Stimulated activated memory B cell treated with anti-CD40 and anti-IgM and Interleukin-4, amounts not matched to agents 10 μg/mL and 1 μg/mL and 100 μg/mL, for 72 hours (primary cell): ENCODE results near the gene CLIC4.
"Not testable (repeated sequence)": the region's sequence is repeated elsewhere in the genome, so short reads cannot be mapped to it uniquely, and the experiment has no call there.

ENCODE experiments used
- ATAC-seq: fragments of 150-1000 bp; cut with Tn5 transposase; 2 replicates; pipeline ENCODE4 v1.10.0; 2021
- H3K27ac Mint-ChIP-seq: one replicate; pipeline ENCODE4 v1.8.0; 2022; ENCODE audit warnings: mild to moderate bottlenecking, mixed read lengths
- H3K27me3 Mint-ChIP-seq: one replicate; pipeline ENCODE4 v1.8.0; 2022; ENCODE audit warnings: mixed read lengths
- H3K36me3 Mint-ChIP-seq: one replicate; pipeline ENCODE4 v1.8.0; 2022; ENCODE audit warnings: mixed read lengths
- H3K4me1 Mint-ChIP-seq: one replicate; pipeline ENCODE4 v1.8.0; 2022; ENCODE audit warnings: mixed read lengths
- H3K4me3 Mint-ChIP-seq: one replicate; pipeline ENCODE4 v1.8.0; 2022; ENCODE audit warnings: mild to moderate bottlenecking, moderate library complexity, mixed read lengths
- H3K9me3 Mint-ChIP-seq: one replicate; pipeline ENCODE4 v1.8.0; 2022; ENCODE audit warnings: mixed read lengths

The CLIC4 gene

GRCh38 chr1:24796524-24796923 is 51.3 kb downstream of the CLIC4 start:
- no peak overlapping the region for H3K4me3 Mint-ChIP-seq
- ATAC-seq, result no peak
- peaks cover 37% of the 10 kb centered on the region for H3K4me1 Mint-ChIP-seq
- H3K9me3 Mint-ChIP-seq, result no peaks in the 10 kb centered on the region
- no peaks in the 10 kb centered on the region for H3K27me3 Mint-ChIP-seq
- H3K27ac Mint-ChIP-seq, result no peak overlapping the region
- H3K36me3 Mint-ChIP-seq, result peaks cover 25% of the 10 kb centered on the region

- H3K27ac Mint-ChIP-seq, H3K4me3 Mint-ChIP-seq, H3K9me3 Mint-ChIP-seq, ATAC-seq, H3K27me3 Mint-ChIP-seq: not testable (repeated sequence)
- Mint-ChIP-seq H3K4me1 (peaks cover 26% of the 10 kb centered on the region), H3K36me3 (peaks cover 25% of the 10 kb centered on the region)
Measured at GRCh38 chr1:24799242-24799641, 54.0 kb downstream of the CLIC4 start.

- Mint-ChIP-seq H3K27ac (no peak overlapping the region), H3K9me3 (no peaks in the 10 kb centered on the region), H3K36me3 (peaks cover 41% of the 10 kb centered on the region), H3K4me1 (peaks cover 15% of the 10 kb centered on the region), H3K4me3 (no peak overlapping the region), H3K27me3 (no peaks in the 10 kb centered on the region)
- no peak for ATAC-seq
Measured at GRCh38 chr1:24801176-24801575, 55.9 kb downstream of the CLIC4 start.

- no peaks in the 10 kb centered on the region for H3K27me3 Mint-ChIP-seq
- H3K27ac Mint-ChIP-seq, result no peak overlapping the region
- peaks cover 39% of the 10 kb centered on the region for H3K36me3 Mint-ChIP-seq
- ATAC-seq, result no peak
- H3K4me3 Mint-ChIP-seq, result no peak overlapping the region
- peaks cover 27% of the 10 kb centered on the region for H3K4me1 Mint-ChIP-seq
- H3K9me3 Mint-ChIP-seq, result no peaks in the 10 kb centered on the region
Measured at GRCh38 chr1:24803220-24803619, 58.0 kb downstream of the CLIC4 start.

- H3K36me3 Mint-ChIP-seq, result peaks cover 30% of the 10 kb centered on the region
- peaks cover 32% of the 10 kb centered on the region for H3K4me1 Mint-ChIP-seq
- H3K27ac Mint-ChIP-seq, result no peak overlapping the region
- no peak for ATAC-seq
- no peaks in the 10 kb centered on the region for H3K27me3 Mint-ChIP-seq
- no peak overlapping the region for H3K4me3 Mint-ChIP-seq
- no peaks in the 10 kb centered on the region for H3K9me3 Mint-ChIP-seq
Measured at GRCh38 chr1:24803987-24804530, 58.8 kb downstream of the CLIC4 start.

- H3K27ac Mint-ChIP-seq, result no peak overlapping the region
- ATAC-seq, result no peak
- H3K9me3 Mint-ChIP-seq, result no peaks in the 10 kb centered on the region
- H3K36me3 Mint-ChIP-seq, result peaks cover 28% of the 10 kb centered on the region
- no peak overlapping the region for H3K4me3 Mint-ChIP-seq
- H3K27me3 Mint-ChIP-seq, result no peaks in the 10 kb centered on the region
- peaks cover 42% of the 10 kb centered on the region for H3K4me1 Mint-ChIP-seq
Measured at GRCh38 chr1:24805534-24806301, 60.5 kb downstream of the CLIC4 start.

- no peaks in the 10 kb centered on the region for H3K27me3 Mint-ChIP-seq
- H3K4me3 Mint-ChIP-seq, result no peak overlapping the region
- no peak overlapping the region for H3K27ac Mint-ChIP-seq
- peaks cover 22% of the 10 kb centered on the region for H3K36me3 Mint-ChIP-seq
- H3K9me3 Mint-ChIP-seq, result no peaks in the 10 kb centered on the region
- H3K4me1 Mint-ChIP-seq, result peaks cover 34% of the 10 kb centered on the region
- ATAC-seq, result no peak
Measured at GRCh38 chr1:24806588-24806987, 61.3 kb downstream of the CLIC4 start.

- H3K27me3 Mint-ChIP-seq, ATAC-seq, H3K9me3 Mint-ChIP-seq, H3K27ac Mint-ChIP-seq, H3K4me3 Mint-ChIP-seq: not testable (repeated sequence)
- peaks cover 31% of the 10 kb centered on the region for H3K36me3 Mint-ChIP-seq
- H3K4me1 Mint-ChIP-seq, result peaks cover 26% of the 10 kb centered on the region
Measured at GRCh38 chr1:24811494-24811893, 66.2 kb downstream of the CLIC4 start.

GRCh38 chr1:24820221-24820620 is 75.0 kb downstream of the CLIC4 start:
- not testable (repeated sequence) for H3K27ac Mint-ChIP-seq, H3K4me3 Mint-ChIP-seq, H3K9me3 Mint-ChIP-seq, ATAC-seq, H3K27me3 Mint-ChIP-seq
- H3K36me3 Mint-ChIP-seq, result peaks cover 25% of the 10 kb centered on the region
- peaks cover 52% of the 10 kb centered on the region for H3K4me1 Mint-ChIP-seq

- H3K4me3 Mint-ChIP-seq, result no peak overlapping the region
- H3K27ac Mint-ChIP-seq, result no peak overlapping the region
- H3K36me3 Mint-ChIP-seq, result peaks cover under 1% of the 10 kb centered on the region
- no peak for ATAC-seq
- no peaks in the 10 kb centered on the region for H3K27me3 Mint-ChIP-seq
- H3K4me1 Mint-ChIP-seq, result peaks cover 69% of the 10 kb centered on the region
- no peaks in the 10 kb centered on the region for H3K9me3 Mint-ChIP-seq
Measured at GRCh38 chr1:24822887-24823286, 77.6 kb downstream of the CLIC4 start.

GRCh38 chr1:24823486-24823885 is 78.2 kb downstream of the CLIC4 start:
- H3K9me3 Mint-ChIP-seq, H3K36me3 Mint-ChIP-seq, H3K4me3 Mint-ChIP-seq, H3K27me3 Mint-ChIP-seq, ATAC-seq, H3K27ac Mint-ChIP-seq: not testable (repeated sequence)
- peaks cover 72% of the 10 kb centered on the region for H3K4me1 Mint-ChIP-seq

- Mint-ChIP-seq H3K4me1 (peaks cover 72% of the 10 kb centered on the region), H3K27me3 (no peaks in the 10 kb centered on the region), H3K4me3 (no peak overlapping the region), H3K27ac (peak overlapping the region; percentile 18), H3K36me3 (no peaks in the 10 kb centered on the region), H3K9me3 (no peaks in the 10 kb centered on the region)
- ATAC-seq, result no peak
Measured at GRCh38 chr1:24825174-24825573, 79.9 kb downstream of the CLIC4 start.

- peaks cover 70% of the 10 kb centered on the region for H3K4me1 Mint-ChIP-seq
- no peaks in the 10 kb centered on the region for H3K9me3 Mint-ChIP-seq
- no peak for ATAC-seq
- no peak overlapping the region for H3K4me3 Mint-ChIP-seq
- no peaks in the 10 kb centered on the region for H3K36me3 Mint-ChIP-seq
- no peaks in the 10 kb centered on the region for H3K27me3 Mint-ChIP-seq
- H3K27ac Mint-ChIP-seq, result no peak overlapping the region
Measured at GRCh38 chr1:24826510-24826909, 81.3 kb downstream of the CLIC4 start.

GRCh38 chr1:24827379-24828135 is 82.3 kb downstream of the CLIC4 start:
- Mint-ChIP-seq H3K27ac (no peak overlapping the region), H3K4me3 (no peak overlapping the region), H3K36me3 (no peaks in the 10 kb centered on the region), H3K27me3 (no peaks in the 10 kb centered on the region), H3K9me3 (no peaks in the 10 kb centered on the region), H3K4me1 (peaks cover 64% of the 10 kb centered on the region)
- no peak for ATAC-seq

- Mint-ChIP-seq H3K27ac (peak overlapping the region; percentile 46), H3K27me3 (no peaks in the 10 kb centered on the region), H3K4me3 (no peak overlapping the region), H3K36me3 (no peaks in the 10 kb centered on the region), H3K4me1 (peaks cover 56% of the 10 kb centered on the region), H3K9me3 (no peaks in the 10 kb centered on the region)
- ATAC-seq, result no peak
Measured at GRCh38 chr1:24828183-24828886, 83.1 kb downstream of the CLIC4 start.
